ENCODE data around the gene ARHGEF4. TPM values are rescaled to one million over a fixed set of nuclear protein-coding genes. Genes with fewer than 3 reads are reported as not detected.

The ARHGEF4 gene
- total RNA-seq, 1 experiment from 2014 or later = 0.80 TPM

DNA sequence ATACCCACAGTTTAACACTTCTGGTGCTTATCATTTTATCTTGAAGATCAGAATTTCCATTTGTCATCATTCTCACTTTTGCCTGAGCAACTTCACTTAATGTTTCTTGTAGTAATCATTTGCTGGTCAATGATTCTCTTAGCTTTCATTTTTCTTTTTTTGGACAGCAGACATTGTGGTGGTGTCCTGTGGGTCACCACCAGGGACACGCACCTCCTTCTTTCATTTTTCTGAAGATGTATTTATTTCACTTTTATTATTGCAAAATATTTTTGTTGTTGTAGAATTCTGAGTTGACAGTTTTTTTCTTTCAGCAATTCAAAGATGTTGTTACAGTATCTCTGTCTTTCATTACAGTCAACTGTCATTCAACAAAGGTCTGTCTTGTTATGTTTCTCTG lies 172.3 kb downstream of the ARHGEF4 start:
- ATAC-seq = no peak
- no peaks in the 10 kb centered on the region for H3K4me1 ChIP-seq (ENCODE audit: control insufficient read depth, insufficient read depth, low read length)
- H3K36me3 ChIP-seq (ENCODE audit: control insufficient read depth, insufficient read depth, low read length) = no peaks in the 10 kb centered on the region
- no TSS peak for BruUV-seq (replicated peaks)
- CTCF ChIA-PET = interaction anchor here (0.6 kb wide), 1 partner anchor 9 kb away, joined by 9 read pairs; no protein-coding TSS in a partner anchor
- H3K4me3 ChIP-seq (ENCODE audit: low read depth in 2 of 2, low read length in 2 of 2) = no peak overlapping the region
- intact Hi-C loops (cut with micrococcal nuclease; ENCODE audit: unreplicated experiment) (no loop called here), in situ Hi-C loops (cut with HindIII; ENCODE audit: low pct_unique_long_range_greater_than_20kb, low sequenced_read_pairs) (no loop called here)
- DNase-seq (ENCODE audit: low read depth, low spot score) = no peak
- H3K27ac ChIP-seq (ENCODE audit: low read length) = no peak overlapping the region
- H3K27me3 ChIP-seq (ENCODE audit: control insufficient read depth, insufficient read depth, low read length) = no peaks in the 10 kb centered on the region
- no peaks in the 10 kb centered on the region for H3K9me3 ChIP-seq (ENCODE audit: control insufficient read depth, insufficient read depth, low read depth, low read length)
- TF ChIP-seq SIN3A (IDR thresholded peaks at IDR 0.05; ENCODE audit: borderline replicate concordance, insufficient read depth, low read depth, low read length) (no peak), POLR2AphosphoS5 (IDR thresholded peaks at IDR 0.05; ENCODE audit: low read depth, low read length) (no peak), TCF7L2 (IDR thresholded peaks at IDR 0.05; ENCODE audit: low read depth, low read length) (no peak)
- TF ChIP-seq, protein P1, sequence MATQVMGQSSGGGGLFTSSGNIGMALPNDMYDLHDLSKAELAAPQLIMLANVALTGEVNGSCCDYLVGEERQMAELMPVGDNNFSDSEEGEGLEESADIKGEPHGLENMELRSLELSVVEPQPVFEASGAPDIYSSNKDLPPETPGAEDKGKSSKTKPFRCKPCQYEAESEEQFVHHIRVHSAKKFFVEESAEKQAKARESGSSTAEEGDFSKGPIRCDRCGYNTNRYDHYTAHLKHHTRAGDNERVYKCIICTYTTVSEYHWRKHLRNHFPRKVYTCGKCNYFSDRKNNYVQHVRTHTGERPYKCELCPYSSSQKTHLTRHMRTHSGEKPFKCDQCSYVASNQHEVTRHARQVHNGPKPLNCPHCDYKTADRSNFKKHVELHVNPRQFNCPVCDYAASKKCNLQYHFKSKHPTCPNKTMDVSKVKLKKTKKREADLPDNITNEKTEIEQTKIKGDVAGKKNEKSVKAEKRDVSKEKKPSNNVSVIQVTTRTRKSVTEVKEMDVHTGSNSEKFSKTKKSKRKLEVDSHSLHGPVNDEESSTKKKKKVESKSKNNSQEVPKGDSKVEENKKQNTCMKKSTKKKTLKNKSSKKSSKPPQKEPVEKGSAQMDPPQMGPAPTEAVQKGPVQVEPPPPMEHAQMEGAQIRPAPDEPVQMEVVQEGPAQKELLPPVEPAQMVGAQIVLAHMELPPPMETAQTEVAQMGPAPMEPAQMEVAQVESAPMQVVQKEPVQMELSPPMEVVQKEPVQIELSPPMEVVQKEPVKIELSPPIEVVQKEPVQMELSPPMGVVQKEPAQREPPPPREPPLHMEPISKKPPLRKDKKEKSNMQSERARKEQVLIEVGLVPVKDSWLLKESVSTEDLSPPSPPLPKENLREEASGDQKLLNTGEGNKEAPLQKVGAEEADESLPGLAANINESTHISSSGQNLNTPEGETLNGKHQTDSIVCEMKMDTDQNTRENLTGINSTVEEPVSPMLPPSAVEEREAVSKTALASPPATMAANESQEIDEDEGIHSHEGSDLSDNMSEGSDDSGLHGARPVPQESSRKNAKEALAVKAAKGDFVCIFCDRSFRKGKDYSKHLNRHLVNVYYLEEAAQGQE (IDR thresholded peaks at IDR 0.05; ENCODE audit: insufficient read depth in 1 of 2, low read depth in 2 of 2, low read length in 1 of 2) = no peak
- TF ChIP-seq, protein P2, sequence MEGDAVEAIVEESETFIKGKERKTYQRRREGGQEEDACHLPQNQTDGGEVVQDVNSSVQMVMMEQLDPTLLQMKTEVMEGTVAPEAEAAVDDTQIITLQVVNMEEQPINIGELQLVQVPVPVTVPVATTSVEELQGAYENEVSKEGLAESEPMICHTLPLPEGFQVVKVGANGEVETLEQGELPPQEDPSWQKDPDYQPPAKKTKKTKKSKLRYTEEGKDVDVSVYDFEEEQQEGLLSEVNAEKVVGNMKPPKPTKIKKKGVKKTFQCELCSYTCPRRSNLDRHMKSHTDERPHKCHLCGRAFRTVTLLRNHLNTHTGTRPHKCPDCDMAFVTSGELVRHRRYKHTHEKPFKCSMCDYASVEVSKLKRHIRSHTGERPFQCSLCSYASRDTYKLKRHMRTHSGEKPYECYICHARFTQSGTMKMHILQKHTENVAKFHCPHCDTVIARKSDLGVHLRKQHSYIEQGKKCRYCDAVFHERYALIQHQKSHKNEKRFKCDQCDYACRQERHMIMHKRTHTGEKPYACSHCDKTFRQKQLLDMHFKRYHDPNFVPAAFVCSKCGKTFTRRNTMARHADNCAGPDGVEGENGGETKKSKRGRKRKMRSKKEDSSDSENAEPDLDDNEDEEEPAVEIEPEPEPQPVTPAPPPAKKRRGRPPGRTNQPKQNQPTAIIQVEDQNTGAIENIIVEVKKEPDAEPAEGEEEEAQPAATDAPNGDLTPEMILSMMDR (IDR thresholded peaks at IDR 0.05) = no peak
- POLR2A ChIA-PET = no interaction called here

DNA sequence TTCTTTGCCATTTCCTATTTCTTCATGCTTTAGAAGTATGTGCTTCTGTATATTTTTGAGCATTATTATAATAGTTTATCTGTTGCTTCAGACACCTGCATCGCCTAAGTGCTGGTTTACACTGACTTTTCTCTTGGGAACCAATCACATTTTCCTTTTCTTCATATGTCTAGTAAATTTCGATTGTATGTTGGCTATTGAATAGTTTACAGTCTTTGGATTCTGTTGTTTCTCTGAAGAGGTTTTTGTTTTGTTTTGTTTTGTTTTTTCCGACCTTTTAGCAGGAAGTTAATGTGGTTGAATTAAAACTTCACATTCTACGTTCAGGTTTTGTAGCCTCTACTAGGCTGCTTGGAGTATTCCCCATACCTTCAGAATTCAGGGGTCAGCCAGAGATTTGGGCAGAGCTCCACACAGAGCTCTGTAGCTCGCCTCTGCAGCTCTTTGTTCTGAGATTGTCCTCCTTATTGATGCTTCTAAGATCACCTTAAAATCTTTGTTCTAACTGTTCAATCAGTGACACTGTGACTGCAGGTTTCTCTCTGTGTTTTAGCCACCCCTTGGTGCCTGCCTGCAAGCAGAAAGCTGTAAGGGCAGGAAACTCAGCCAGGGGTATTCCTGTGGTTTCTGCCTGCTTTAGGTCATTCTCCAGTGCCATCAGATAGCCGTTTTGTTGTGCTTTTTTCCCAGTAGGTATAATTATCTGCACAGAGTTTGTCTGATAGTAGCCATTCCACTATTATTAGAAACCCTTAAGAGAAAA lies 173.2 kb downstream of the ARHGEF4 start:
- Histone ChIP-seq H3K4me3 (ENCODE audit: low read depth in 2 of 2, low read length in 2 of 2) (no peak overlapping the region), H3K27ac (ENCODE audit: low read length) (no peak overlapping the region), H3K36me3 (ENCODE audit: control insufficient read depth, insufficient read depth, low read length) (no peaks in the 10 kb centered on the region), H3K9me3 (ENCODE audit: control insufficient read depth, insufficient read depth, low read depth, low read length) (no peaks in the 10 kb centered on the region), H3K4me1 (ENCODE audit: control insufficient read depth, insufficient read depth, low read length) (no peaks in the 10 kb centered on the region), H3K27me3 (ENCODE audit: control insufficient read depth, insufficient read depth, low read length) (no peaks in the 10 kb centered on the region)
- ChIA-PET POLR2A (no interaction called here), CTCF (no interaction called here)
- TF ChIP-seq, protein P1 (IDR thresholded peaks at IDR 0.05; ENCODE audit: insufficient read depth in 1 of 2, low read depth in 2 of 2, low read length in 1 of 2) = no peak
- no peak for TF ChIP-seq SIN3A (IDR thresholded peaks at IDR 0.05; ENCODE audit: borderline replicate concordance, insufficient read depth, low read depth, low read length)
- no peak for TF ChIP-seq POLR2AphosphoS5 (IDR thresholded peaks at IDR 0.05; ENCODE audit: low read depth, low read length)
- TF ChIP-seq, protein P2 (IDR thresholded peaks at IDR 0.05) = no peak
- no peak for TF ChIP-seq TCF7L2 (IDR thresholded peaks at IDR 0.05; ENCODE audit: low read depth, low read length)
- ATAC-seq (no peak), DNase-seq (ENCODE audit: low read depth, low spot score) (no peak)
- in situ Hi-C loops (cut with HindIII; ENCODE audit: low pct_unique_long_range_greater_than_20kb, low sequenced_read_pairs) = no loop called here
- intact Hi-C loops (cut with micrococcal nuclease; ENCODE audit: unreplicated experiment) = no loop called here
- BruUV-seq (replicated peaks) = no TSS peak
